ENCODE data around the gene STYK1.

Gene STYK1

DNA sequence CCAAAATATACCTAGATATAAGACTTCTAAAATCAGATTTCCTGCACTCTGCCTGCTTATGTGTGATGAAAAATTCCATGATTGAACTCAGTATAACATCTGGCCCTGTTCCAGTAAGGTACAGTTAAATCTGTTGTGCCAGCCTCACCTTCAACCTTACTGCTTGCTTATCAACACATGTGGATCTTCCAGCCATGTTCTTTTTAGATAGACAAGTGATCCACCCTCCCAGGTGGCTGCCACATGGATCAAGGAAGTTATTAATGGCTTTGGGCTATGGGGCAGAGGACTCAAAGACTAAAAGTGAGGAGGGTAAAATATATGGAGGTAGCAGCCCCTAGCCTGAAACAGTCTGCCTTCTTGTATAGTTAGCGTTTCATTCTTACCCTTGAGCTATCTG is 35.1 kb downstream of the STYK1 start:
- TF ChIP-seq, protein P1, sequence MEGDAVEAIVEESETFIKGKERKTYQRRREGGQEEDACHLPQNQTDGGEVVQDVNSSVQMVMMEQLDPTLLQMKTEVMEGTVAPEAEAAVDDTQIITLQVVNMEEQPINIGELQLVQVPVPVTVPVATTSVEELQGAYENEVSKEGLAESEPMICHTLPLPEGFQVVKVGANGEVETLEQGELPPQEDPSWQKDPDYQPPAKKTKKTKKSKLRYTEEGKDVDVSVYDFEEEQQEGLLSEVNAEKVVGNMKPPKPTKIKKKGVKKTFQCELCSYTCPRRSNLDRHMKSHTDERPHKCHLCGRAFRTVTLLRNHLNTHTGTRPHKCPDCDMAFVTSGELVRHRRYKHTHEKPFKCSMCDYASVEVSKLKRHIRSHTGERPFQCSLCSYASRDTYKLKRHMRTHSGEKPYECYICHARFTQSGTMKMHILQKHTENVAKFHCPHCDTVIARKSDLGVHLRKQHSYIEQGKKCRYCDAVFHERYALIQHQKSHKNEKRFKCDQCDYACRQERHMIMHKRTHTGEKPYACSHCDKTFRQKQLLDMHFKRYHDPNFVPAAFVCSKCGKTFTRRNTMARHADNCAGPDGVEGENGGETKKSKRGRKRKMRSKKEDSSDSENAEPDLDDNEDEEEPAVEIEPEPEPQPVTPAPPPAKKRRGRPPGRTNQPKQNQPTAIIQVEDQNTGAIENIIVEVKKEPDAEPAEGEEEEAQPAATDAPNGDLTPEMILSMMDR (IDR thresholded peaks at IDR 0.05; ENCODE audit: low read depth, low read length, missing control alignments), result no peak
- H3K4me3 ChIP-seq (ENCODE audit: low read depth, low read length), result no peak overlapping the region
- DNase-seq (ENCODE audit: low read depth), result no peak

DNA sequence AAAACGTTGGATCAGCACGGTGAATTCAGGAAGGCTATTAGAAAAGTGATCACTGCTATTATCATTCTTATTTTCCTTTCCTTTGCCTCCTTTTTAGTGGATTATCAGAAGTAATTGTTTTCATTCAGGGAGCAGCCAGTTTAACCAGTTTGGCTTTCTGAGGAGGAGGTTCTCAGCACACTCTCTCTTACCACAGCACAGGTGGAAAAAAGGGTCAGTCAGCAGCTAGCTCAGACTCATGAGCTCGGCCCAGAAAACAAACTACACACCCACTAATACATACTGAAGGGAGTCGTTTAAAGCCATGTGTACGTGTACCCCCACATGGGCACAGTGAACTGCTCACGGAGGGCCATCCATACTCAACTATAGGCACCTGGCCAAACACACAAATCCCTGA is 37.2 kb downstream of the STYK1 start:
- TF ChIP-seq, protein P1 (IDR thresholded peaks at IDR 0.05; ENCODE audit: low read depth, low read length, missing control alignments), result no peak
- no peak for DNase-seq (ENCODE audit: low read depth)
- H3K4me3 ChIP-seq (ENCODE audit: low read depth, low read length), result no peak overlapping the region

DNA sequence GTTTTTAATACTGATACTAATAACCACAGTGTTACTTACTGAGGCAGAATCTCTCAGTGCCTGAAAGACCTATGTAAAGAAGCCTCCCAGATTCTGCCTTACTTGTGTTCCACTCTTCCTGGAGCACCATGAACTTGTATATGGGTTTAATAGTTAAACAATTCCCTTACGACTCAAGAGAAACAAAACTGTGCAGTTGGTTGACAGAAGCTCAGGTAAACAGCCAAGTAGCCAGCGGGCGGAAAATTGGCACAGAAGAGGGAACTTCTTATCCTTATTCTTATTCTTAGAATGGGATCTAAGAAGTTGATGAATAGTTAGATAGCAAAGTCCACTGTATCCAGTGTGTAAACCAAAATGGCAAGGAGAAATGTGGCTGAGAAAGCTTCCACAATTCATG is 37.7 kb downstream of the STYK1 start:
- DNase-seq (ENCODE audit: low read depth), result no peak
- TF ChIP-seq, protein P1 (IDR thresholded peaks at IDR 0.05; ENCODE audit: low read depth, low read length, missing control alignments), result no peak
- H3K4me3 ChIP-seq (ENCODE audit: low read depth, low read length), result no peak overlapping the region

DNA sequence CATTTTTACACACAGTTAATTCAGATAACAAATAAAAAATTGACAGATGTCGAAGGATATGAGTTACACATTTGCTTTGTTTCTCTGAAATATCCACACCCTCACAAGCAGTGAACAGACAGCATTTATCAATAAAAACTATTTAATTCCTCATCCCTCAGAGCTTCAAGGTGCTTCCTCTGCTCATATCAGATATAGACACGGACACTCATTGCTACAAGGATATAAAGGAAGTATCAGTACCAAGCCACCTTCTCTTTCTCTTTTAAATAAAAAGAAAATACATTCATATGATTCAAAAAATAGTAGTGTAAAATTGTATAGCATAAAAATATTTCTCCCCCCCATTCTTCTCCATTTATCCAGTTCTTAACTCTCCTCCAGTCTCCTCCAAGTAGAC is 38.5 kb downstream of the STYK1 start:
- H3K4me3 ChIP-seq (ENCODE audit: low read depth, low read length), result no peak overlapping the region
- DNase-seq (ENCODE audit: low read depth), result no peak
- TF ChIP-seq, protein P1 (IDR thresholded peaks at IDR 0.05; ENCODE audit: low read depth, low read length, missing control alignments), result no peak

DNA sequence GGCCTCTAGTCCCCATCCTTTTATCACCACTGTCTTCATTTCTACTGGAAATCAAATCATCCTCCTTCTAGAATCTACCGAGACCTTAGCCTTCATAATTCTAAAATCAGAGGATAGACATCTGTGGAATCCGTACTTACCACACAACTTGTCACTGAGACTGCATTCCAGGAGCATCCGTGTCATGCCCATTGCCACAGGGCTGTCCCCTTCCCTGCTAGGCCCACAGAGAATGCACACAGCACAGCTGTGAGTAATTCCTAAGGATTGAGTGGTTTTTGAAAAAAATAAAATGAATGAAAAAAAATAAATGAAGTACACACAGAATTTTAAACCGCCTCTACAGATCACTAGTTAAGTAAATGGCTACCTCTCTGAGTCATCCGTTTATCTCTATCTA is 39.4 kb downstream of the STYK1 start:
- no peak overlapping the region for H3K4me3 ChIP-seq (ENCODE audit: low read depth, low read length)
- TF ChIP-seq, protein P1 (IDR thresholded peaks at IDR 0.05; ENCODE audit: low read depth, low read length, missing control alignments), result no peak
- no peak for DNase-seq (ENCODE audit: low read depth)

DNA sequence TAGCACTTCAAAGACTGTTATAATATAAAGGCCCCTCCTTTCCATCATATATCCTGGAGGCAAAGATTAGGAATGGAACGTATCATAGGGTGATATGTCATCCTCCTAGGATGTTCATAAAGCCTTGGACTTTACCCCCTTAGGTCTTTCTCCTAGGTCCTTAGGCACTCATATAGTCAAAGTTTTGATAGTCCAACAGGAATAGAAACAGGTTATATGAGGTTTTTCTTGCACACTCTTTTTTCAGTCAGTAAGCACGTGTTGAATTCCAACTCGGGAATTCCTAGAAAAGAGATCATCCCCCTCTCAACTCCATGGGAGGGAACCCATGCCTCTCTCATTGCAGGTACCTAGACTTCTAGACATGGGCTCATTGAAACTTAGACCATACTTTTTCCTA is 40.3 kb downstream of the STYK1 start:
- H3K4me3 ChIP-seq (ENCODE audit: low read depth, low read length), result no peak overlapping the region
- DNase-seq (ENCODE audit: low read depth), result no peak
- TF ChIP-seq, protein P1 (IDR thresholded peaks at IDR 0.05; ENCODE audit: low read depth, low read length, missing control alignments), result no peak

DNA sequence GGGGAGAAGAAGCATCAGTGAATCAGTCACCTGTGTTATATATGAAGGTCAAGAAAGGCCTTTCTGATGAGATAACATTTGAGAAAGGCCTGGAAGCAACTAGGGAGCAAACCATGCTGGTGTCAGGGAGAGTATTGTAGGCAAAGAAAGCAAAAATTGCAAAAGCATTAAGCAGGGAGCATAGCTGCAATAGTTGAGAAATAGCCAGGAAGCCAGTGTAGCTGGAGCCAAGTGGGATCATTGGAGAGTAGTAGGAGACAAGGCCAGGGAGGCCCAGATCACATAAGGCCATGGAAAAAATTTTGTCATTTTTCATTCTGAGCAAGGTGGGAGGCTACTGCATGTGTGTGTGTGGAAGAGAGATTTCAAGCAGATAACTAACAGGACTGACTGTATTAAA is 41.6 kb downstream of the STYK1 start:
- TF ChIP-seq, protein P1 (IDR thresholded peaks at IDR 0.05; ENCODE audit: low read depth, low read length, missing control alignments), result no peak
- DNase-seq (ENCODE audit: low read depth), result no peak
- no peak overlapping the region for H3K4me3 ChIP-seq (ENCODE audit: low read depth, low read length)

Measured in GM12864 (cell line).